Esophagus squamous epithelium (tissue), 4 donors: ENCODE measurements around the gene ZNF865.

Experiments
- CTCF ChIP-seq, 6 experiments: fragments of 450-650 bp in 4 of 6; fragments of 200-600 bp in 2 of 6; sonication (generic) in 2 of 6; IDR thresholded peaks; one replicate each; pipeline ENCODE4 v1.5.1; 2016 to 2019; ENCODE audit warnings: antibody characterized with exemption in 6 of 6, mild to moderate bottlenecking in 4 of 6, moderate library complexity in 4 of 6
- POLR2A ChIP-seq, 4 donors: fragments of 450-650 bp; IDR thresholded peaks; one replicate each; pipeline ENCODE4 v1.6.1; 2017; ENCODE audit warnings: antibody characterized with exemption in 4 of 4, mild to moderate bottlenecking in 4 of 4, moderate library complexity in 3 of 4

- TF ChIP-seq CTCF (IDR thresholded peaks at IDR 0.05) (peak in 1 of 6 experiments; percentile 34), POLR2A (IDR thresholded peaks at IDR 0.05) (peak in 1 of 4 donors; percentile 10)
These were observed 37.8 kb downstream of the ZNF865 start, which contains the start of gene ZNF581 for GRCh38 chr19:55643003-55643886.
